HG03097 (cell line): Measurements from ENCODE around the gene INHBB.
"Not testable (repeated sequence)": the region's sequence is repeated elsewhere in the genome, so short reads cannot be mapped to it uniquely, and the experiment has no call there.

Experiments used
- ATAC-seq: cut with Tn5 transposase; IDR thresholded peaks from one replicate; pipeline ENCODE4 v1.9.1; 2021; ENCODE audit not compliant: unreplicated experiment, low FRiP score

INHBB gene

GRCh38 chr2:120376679-120377640 lies 31.0 kb downstream of the INHBB start:
- ATAC-seq, result no peak

- ATAC-seq, result no peak
Observed at GRCh38 chr2:120378605-120379004, 32.7 kb downstream of the INHBB start.

GRCh38 chr2:120379916-120380893 lies 34.3 kb downstream of the INHBB start:
- no peak for ATAC-seq

GRCh38 chr2:120381192-120381591 lies 35.3 kb downstream of the INHBB start:
- ATAC-seq, result no peak

GRCh38 chr2:120381661-120382060 lies 35.7 kb downstream of the INHBB start:
- no peak for ATAC-seq

GRCh38 chr2:120382541-120383144 lies 36.7 kb downstream of the INHBB start:
- ATAC-seq, result no peak

GRCh38 chr2:120383191-120383590 lies 37.3 kb downstream of the INHBB start:
- ATAC-seq, result no peak

- no peak for ATAC-seq
Observed at GRCh38 chr2:120383631-120384340, 37.9 kb downstream of the INHBB start.

GRCh38 chr2:120384486-120385354 lies 38.8 kb downstream of the INHBB start:
- ATAC-seq, result no peak

GRCh38 chr2:120385355-120386127 lies 39.6 kb downstream of the INHBB start:
- no peak for ATAC-seq

- ATAC-seq, result no peak
Observed at GRCh38 chr2:120388222-120389035, 42.5 kb downstream of the INHBB start.

- ATAC-seq, result no peak
Observed at GRCh38 chr2:120389036-120389391, 43.1 kb downstream of the INHBB start.

- ATAC-seq, result no peak
Observed at GRCh38 chr2:120390381-120391055, 44.6 kb downstream of the INHBB start.

- not testable (repeated sequence) for ATAC-seq
Observed at GRCh38 chr2:120391382-120391781, 45.4 kb downstream of the INHBB start.

GRCh38 chr2:120391911-120392665 lies 46.2 kb downstream of the INHBB start:
- ATAC-seq, result no peak

- ATAC-seq, result no peak
Observed at GRCh38 chr2:120392923-120393322, 47.0 kb downstream of the INHBB start.
